Liver (tissue), 9 donors: ENCODE results near the gene SUCLG2. TPM values are rescaled to one million over a fixed set of nuclear protein-coding genes. Genes with fewer than 3 reads are reported as not detected.

ENCODE experiments used
- DNase-seq: peaks from one replicate; pipeline ENCODE4 v3.0.0-alpha.2; 2017; ENCODE audit warnings: low spot score
- H3K27ac ChIP-seq, 2 donors: one replicate each; pipeline ENCODE4 v1.7.0; 2013; ENCODE audit warnings: inconsistent platforms in 2 of 2, low read length in 2 of 2, control low read depth in 1 of 2, low read depth in 1 of 2, mild to moderate bottlenecking in 1 of 2
- H3K27me3 ChIP-seq, 4 donors: one replicate each; pipeline versions ENCODE4 v1.6.1 to v1.7.0; 2013; ENCODE audit warnings: low read length in 3 of 4, inconsistent platforms in 1 of 4, mild to moderate bottlenecking in 1 of 4, moderate library complexity in 1 of 4; ENCODE audit not compliant: control insufficient read depth in 4 of 4, insufficient read depth in 4 of 4
- H3K36me3 ChIP-seq, 4 donors: one replicate each; pipeline versions ENCODE4 v1.6.1 to v1.7.0; 2013; ENCODE audit warnings: low read length in 3 of 4, mild to moderate bottlenecking in 3 of 4, low read depth in 1 of 4, moderate library complexity in 1 of 4; ENCODE audit not compliant: control insufficient read depth in 4 of 4, insufficient read depth in 3 of 4
- H3K4me1 ChIP-seq, 4 donors: one replicate each; pipeline versions ENCODE4 v1.6.1 to v1.7.0; 2013; ENCODE audit warnings: low read length in 3 of 4, mild to moderate bottlenecking in 3 of 4, moderate library complexity in 1 of 4; ENCODE audit not compliant: control insufficient read depth in 4 of 4, insufficient read depth in 4 of 4
- H3K4me3 ChIP-seq, 3 donors: one replicate each; pipeline versions ENCODE4 v1.6.1 to v1.7.0; 2013; ENCODE audit warnings: low read length in 3 of 3, control low read depth in 1 of 3, low read depth in 1 of 3, mild to moderate bottlenecking in 1 of 3
- H3K9ac ChIP-seq, 2 donors: one replicate each; pipeline ENCODE4 v1.7.0; 2013; ENCODE audit warnings: low read length in 2 of 2, mild to moderate bottlenecking in 2 of 2, moderate library complexity in 2 of 2, control low read depth in 1 of 2, low read depth in 1 of 2
- H3K9me3 ChIP-seq, 4 donors: one replicate each; pipeline versions ENCODE4 v1.6.1 to v1.7.0; 2013; ENCODE audit warnings: low read length in 3 of 4; ENCODE audit not compliant: control insufficient read depth in 4 of 4
- ATF3 ChIP-seq: IDR thresholded peaks from 2 replicates; pipeline ENCODE4 v1.6.1; 2016; ENCODE audit warnings: antibody characterized with exemption
- CTCF ChIP-seq: fragments of 150-350 bp; IDR thresholded peaks from 2 replicates; pipeline ENCODE4 v1.5.1; 2017; ENCODE audit warnings: improper control_type of control experiment, low read depth, low read length; ENCODE audit not compliant: missing input control
- EGR1 ChIP-seq, 2 donors: IDR thresholded peaks; 2 replicates each; pipeline ENCODE4 v1.6.1; 2016 to 2018; ENCODE audit warnings: antibody characterized with exemption in 2 of 2, low read depth in 2 of 2
- FOXA1 ChIP-seq: IDR thresholded peaks from 2 replicates; pipeline ENCODE4 v1.6.1; 2016; ENCODE audit warnings: antibody characterized with exemption
- FOXA2 ChIP-seq: IDR thresholded peaks from 2 replicates; pipeline ENCODE4 v1.6.1; 2016; ENCODE audit warnings: antibody characterized with exemption
- GABPA ChIP-seq, 2 donors: IDR thresholded peaks in 1 of 2; conservative IDR thresholded peaks in 1 of 2; 2 replicates each; pipeline ENCODE4 v1.6.1; 2016; ENCODE audit warnings: antibody characterized with exemption in 2 of 2, mild to moderate bottlenecking in 1 of 2, moderate library complexity in 1 of 2
- HNF4A ChIP-seq, 2 donors: conservative IDR thresholded peaks; 2 replicates each; pipeline ENCODE4 v1.6.1; 2016; ENCODE audit warnings: antibody characterized with exemption in 2 of 2, mild to moderate bottlenecking in 2 of 2
- HNF4G ChIP-seq: IDR thresholded peaks from 2 replicates; pipeline ENCODE4 v1.6.1; 2016; ENCODE audit warnings: antibody characterized with exemption
- JUND ChIP-seq, 2 donors: IDR thresholded peaks; 2 replicates each; pipeline ENCODE4 v1.6.1; 2016; ENCODE audit warnings: antibody characterized with exemption in 2 of 2
- MAX ChIP-seq: IDR thresholded peaks from 2 replicates; pipeline ENCODE4 v1.6.1; 2016; ENCODE audit warnings: antibody characterized with exemption
- NR2F2 ChIP-seq: IDR thresholded peaks from 2 replicates; pipeline ENCODE4 v1.6.1; 2016; ENCODE audit warnings: antibody characterized with exemption
- REST ChIP-seq: IDR thresholded peaks from 2 replicates; pipeline ENCODE4 v1.6.1; 2016; ENCODE audit warnings: antibody characterized with exemption, mild to moderate bottlenecking
- RXRA ChIP-seq, 2 donors: IDR thresholded peaks; 2 replicates each; pipeline ENCODE4 v1.6.1; 2017 to 2018; ENCODE audit warnings: antibody characterized with exemption in 2 of 2, mild to moderate bottlenecking in 1 of 2
- SP1 ChIP-seq: IDR thresholded peaks from 2 replicates; pipeline ENCODE4 v1.6.1; 2018; ENCODE audit warnings: antibody characterized with exemption, mild to moderate bottlenecking
- TAF1 ChIP-seq: conservative IDR thresholded peaks from 2 replicates; pipeline ENCODE4 v1.6.1; 2016; ENCODE audit warnings: antibody characterized with exemption, mild to moderate bottlenecking
- YY1 ChIP-seq: IDR thresholded peaks from 2 replicates; pipeline ENCODE4 v1.6.1; 2016; ENCODE audit warnings: antibody characterized with exemption, mild to moderate bottlenecking
- ZBTB33 ChIP-seq: IDR thresholded peaks from 2 replicates; pipeline ENCODE4 v1.6.1; 2016; ENCODE audit warnings: antibody characterized with exemption
- WGBS: extraction: QIAGEN DNeasy Blood & Tissue Kit; methylation state at CpG from one replicate; pipeline ENCODE4 v1.1.7; 2013; 5-methylcytosine and 5-hydroxymethylcytosine counted together
- polyA plus RNA-seq, 2 donors: library from polyadenylated mRNA; stranded (reverse) in 1 of 2; unstranded in 1 of 2; fragments of 200-250 nt in 1 of 2; fragments of >200 nt in 1 of 2; fragmentation: Nextera tagmentation in 1 of 2; extraction: Ambion mirVana in 1 of 2; gene quantifications; one replicate each; pipeline versions ENCODE4 v1.2.1 to v1.2.3, GENCODE V29; 2013 to 2015
- total RNA-seq, 2 donors: library from RNA; depleted of rRNA; stranded (reverse); fragments of >200 nt; gene quantifications; one replicate each; pipeline ENCODE4 v1.2.3, GENCODE V29; 2014
- donor health status: healthy.
- donor health status: healthy.
- donor health status: healthy.
- donor health status: healthy.
- donor health status: healthy.

Gene SUCLG2
- total and polyA plus RNA-seq, 4 donors: 45.3 to 114 (median 92.8) TPM

GRCh38 chr3:67578416-67578815 lies 76.0 kb downstream of the SUCLG2 start:
- H3K9me3 ChIP-seq: no peaks in the 10 kb centered on the region
- H3K4me1 ChIP-seq: no peaks in the 10 kb centered on the region
- H3K9ac ChIP-seq: no peak overlapping the region
- no peak overlapping the region for H3K27ac ChIP-seq
- no peak overlapping the region for H3K4me3 ChIP-seq
- WGBS: 88% methylated on average over 5 of the region's 5 CpGs
- DNase-seq: no peak
- H3K36me3 ChIP-seq: peaks cover 0 to 4% (median 0%) of the 10 kb centered on the region in 4 donors
- TF ChIP-seq GABPA (IDR thresholded peaks at IDR 0.05 in 1 of 2, conservative IDR thresholded peaks at IDR 0.05 in 1 of 2) (no peak), TAF1 (no peak), FOXA2 (no peak), JUND (IDR thresholded peaks at IDR 0.05) (no peak), SP1 (no peak), ATF3 (no peak), YY1 (no peak), NR2F2 (no peak), RXRA (IDR thresholded peaks at IDR 0.05) (no peak), MAX (no peak), FOXA1 (no peak), HNF4A (conservative IDR thresholded peaks at IDR 0.05) (no peak), REST (no peak), ZBTB33 (no peak), EGR1 (IDR thresholded peaks at IDR 0.05; ENCODE audit: low read depth in 2 of 2) (no peak), CTCF (no peak), HNF4G (no peak)
- H3K27me3 ChIP-seq: no peaks in the 10 kb centered on the region

- no peak overlapping the region for H3K9ac ChIP-seq
- peaks cover 0 to 2% (median under 1%) of the 10 kb centered on the region in 4 donors for H3K36me3 ChIP-seq
- TF ChIP-seq ATF3 (no peak), MAX (no peak), HNF4A (conservative IDR thresholded peaks at IDR 0.05) (no peak), REST (no peak), CTCF (no peak), YY1 (no peak), SP1 (no peak), RXRA (IDR thresholded peaks at IDR 0.05) (no peak)
- no peak overlapping the region for H3K27ac ChIP-seq
- WGBS: 97% methylated on average over 3 of the region's 3 CpGs
- H3K27me3 ChIP-seq: no peaks in the 10 kb centered on the region
- no peak overlapping the region for H3K4me3 ChIP-seq
- no peak for DNase-seq
- no peaks in the 10 kb centered on the region for H3K9me3 ChIP-seq
- no peaks in the 10 kb centered on the region for H3K4me1 ChIP-seq
These were observed 78.0 kb downstream of the SUCLG2 start for GRCh38 chr3:67576441-67576840.
